GM23338 (cell line): ENCODE data around the gene COL8A1. TPM values are rescaled to one million over a fixed set of nuclear protein-coding genes. Genes with fewer than 3 reads are reported as not detected.
"Not testable (repeated sequence)": the region's sequence is repeated elsewhere in the genome, so short reads cannot be mapped to it uniquely, and the experiment has no call there.

ENCODE experiments used
- ATAC-seq: fragments of 200-7000 bp; cut with Tn5 transposase; 3 replicates; pipeline ENCODE4 v1.9.1; 2020
- DNase-seq: peaks from one replicate; pipeline ENCODE4 v3.0.0-alpha.2; 2015; ENCODE audit warnings: low spot score
- H2AFZ ChIP-seq: fragments of 200-600 bp; sonication (generic); 2 replicates; pipeline ENCODE4 v1.8.0; 2016; ENCODE audit warnings: antibody characterized with exemption, mild to moderate bottlenecking, moderate library complexity
- H3F3A ChIP-seq: fragments of 200-600 bp; sonication (generic); replicated peaks from 2 replicates; pipeline ENCODE4 v1.8.0; 2017; ENCODE audit warnings: antibody characterized with exemption, mixed run types, low read depth
- H3K27ac ChIP-seq: fragments of 200-600 bp; sonication (generic); 2 replicates; pipeline ENCODE4 v1.6.1; 2016; ENCODE audit warnings: low read depth
- H3K27me3 ChIP-seq: fragments of 200-600 bp; sonication (generic); 2 replicates; pipeline ENCODE4 v1.8.0; 2016; ENCODE audit warnings: mild to moderate bottlenecking, mixed run types, moderate library complexity; ENCODE audit not compliant: insufficient read depth
- H3K36me3 ChIP-seq: fragments of 200-600 bp; sonication (generic); 2 replicates; pipeline ENCODE4 v1.8.0; 2016; ENCODE audit warnings: mild to moderate bottlenecking; ENCODE audit not compliant: insufficient read depth
- H3K4me1 ChIP-seq: fragments of 200-600 bp; sonication (generic); 2 replicates; pipeline ENCODE4 v1.8.0; 2016; ENCODE audit warnings: mild to moderate bottlenecking, moderate library complexity; ENCODE audit not compliant: insufficient read depth
- H3K4me2 ChIP-seq: fragments of 200-600 bp; sonication (generic); 2 replicates; pipeline ENCODE4 v1.7.1; 2017; ENCODE audit warnings: mixed run types
- H3K4me3 ChIP-seq: fragments of 200-600 bp; sonication (generic); 2 replicates; pipeline ENCODE4 v1.6.1; 2016; ENCODE audit warnings: mixed run types
- H3K79me2 ChIP-seq: fragments of 200-600 bp; sonication (generic); replicated peaks from 2 replicates; pipeline ENCODE4 v1.8.0; 2017; ENCODE audit warnings: mild to moderate bottlenecking; ENCODE audit not compliant: insufficient read depth
- H3K9me2 ChIP-seq: fragments of 200-600 bp; sonication (generic); 2 replicates; pipeline ENCODE4 v1.8.0; 2017; ENCODE audit not compliant: insufficient read depth
- H4K20me1 ChIP-seq: fragments of 200-600 bp; sonication (generic); replicated peaks from 2 replicates; pipeline ENCODE4 v1.8.0; 2017; ENCODE audit warnings: mild to moderate bottlenecking; ENCODE audit not compliant: insufficient read depth
- H3K27ac Mint-ChIP-seq: 2 replicates; pipeline ENCODE4 v1.8.0; 2020; ENCODE audit warnings: inconsistent platforms, mild to moderate bottlenecking, moderate library complexity, mixed read lengths
- H3K27me3 Mint-ChIP-seq: 3 replicates; pipeline ENCODE4 v1.8.0; 2022; ENCODE audit warnings: low read depth, mild to moderate bottlenecking, moderate library complexity, mixed read lengths, inconsistent platforms; ENCODE audit not compliant: insufficient read depth, poor library complexity
- H3K36me3 Mint-ChIP-seq: 3 replicates; pipeline ENCODE4 v1.8.0; 2021; ENCODE audit warnings: low read depth, mild to moderate bottlenecking, inconsistent platforms, moderate library complexity, mixed read lengths
- H3K4me1 Mint-ChIP-seq: 3 replicates; pipeline ENCODE4 v1.8.0; 2020; ENCODE audit warnings: mild to moderate bottlenecking, inconsistent platforms, mixed read lengths
- H3K4me3 Mint-ChIP-seq: 3 replicates; pipeline ENCODE4 v1.8.0; 2021; ENCODE audit warnings: moderate library complexity, mild to moderate bottlenecking, inconsistent platforms, mixed read lengths
- H3K9me3 Mint-ChIP-seq: 3 replicates; pipeline ENCODE4 v1.8.0; 2020; ENCODE audit warnings: moderate library complexity, mild to moderate bottlenecking, inconsistent platforms, mixed read lengths
- EZH2 ChIP-seq: fragments of 200-600 bp; sonication (generic); IDR thresholded peaks from one replicate; pipeline ENCODE4 v1.8.0; 2017; ENCODE audit warnings: antibody characterized with exemption, mild to moderate bottlenecking, low read depth; ENCODE audit not compliant: unreplicated experiment
- polyA plus RNA-seq: library from polyadenylated mRNA; unstranded; fragments of >200 nt; fragmentation: Nextera tagmentation; extraction: Ambion mirVana; gene quantifications from 2 replicates; pipeline ENCODE4 v1.2.1, GENCODE V29; 2016
- total RNA-seq: library from RNA; depleted of rRNA; stranded (reverse); fragments of >200 nt; shearing (Covaris generic); gene quantifications from 2 replicates; pipeline ENCODE4 v1.2.3, GENCODE V29; 2014
- TF ChIP-seq, protein P1 (sequence below), 2 experiments: fragments of 200-600 bp in 1 of 2; sonication (generic) in 1 of 2; conservative IDR thresholded peaks; 2 replicates each; pipeline versions ENCODE4 v1.5.1 to v1.6.1; 2016 to 2017; ENCODE audit warnings: antibody characterized with exemption in 2 of 2, low read depth in 2 of 2, mild to moderate bottlenecking in 2 of 2, moderate library complexity in 1 of 2
- TF ChIP-seq, protein P2 (sequence below): fragments of 250-450 bp; sonication (Bioruptor Pico); IDR thresholded peaks from 2 replicates; pipeline ENCODE4 v1.5.0; 2020; ENCODE audit warnings: mild to moderate bottlenecking, moderate library complexity

COL8A1 gene
- total and polyA plus RNA-seq, 2 experiments from 2014 or later = 0.26 to 0.97 TPM

DNA sequence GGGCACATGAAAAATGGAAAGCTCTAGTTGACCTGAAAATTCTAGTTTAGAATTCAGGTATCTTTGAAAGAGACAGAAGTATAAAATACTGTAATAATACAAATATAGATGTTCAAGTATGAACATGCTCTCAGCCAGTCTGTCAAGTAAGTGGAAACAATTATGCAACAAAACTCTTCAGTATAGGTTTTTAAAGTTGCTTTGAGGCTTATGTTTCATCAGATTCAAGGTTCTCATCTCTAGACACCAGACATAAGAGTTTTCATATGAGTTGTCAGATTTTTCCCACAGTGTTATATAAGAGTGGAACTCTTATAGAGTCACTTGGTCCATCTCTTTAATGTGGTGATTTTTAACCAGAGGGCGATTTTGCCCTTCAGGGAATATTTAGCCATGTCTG, 201.2 kb downstream of the COL8A1 start (continued):
- TF ChIP-seq, protein P1, sequence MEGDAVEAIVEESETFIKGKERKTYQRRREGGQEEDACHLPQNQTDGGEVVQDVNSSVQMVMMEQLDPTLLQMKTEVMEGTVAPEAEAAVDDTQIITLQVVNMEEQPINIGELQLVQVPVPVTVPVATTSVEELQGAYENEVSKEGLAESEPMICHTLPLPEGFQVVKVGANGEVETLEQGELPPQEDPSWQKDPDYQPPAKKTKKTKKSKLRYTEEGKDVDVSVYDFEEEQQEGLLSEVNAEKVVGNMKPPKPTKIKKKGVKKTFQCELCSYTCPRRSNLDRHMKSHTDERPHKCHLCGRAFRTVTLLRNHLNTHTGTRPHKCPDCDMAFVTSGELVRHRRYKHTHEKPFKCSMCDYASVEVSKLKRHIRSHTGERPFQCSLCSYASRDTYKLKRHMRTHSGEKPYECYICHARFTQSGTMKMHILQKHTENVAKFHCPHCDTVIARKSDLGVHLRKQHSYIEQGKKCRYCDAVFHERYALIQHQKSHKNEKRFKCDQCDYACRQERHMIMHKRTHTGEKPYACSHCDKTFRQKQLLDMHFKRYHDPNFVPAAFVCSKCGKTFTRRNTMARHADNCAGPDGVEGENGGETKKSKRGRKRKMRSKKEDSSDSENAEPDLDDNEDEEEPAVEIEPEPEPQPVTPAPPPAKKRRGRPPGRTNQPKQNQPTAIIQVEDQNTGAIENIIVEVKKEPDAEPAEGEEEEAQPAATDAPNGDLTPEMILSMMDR (conservative IDR thresholded peaks at IDR 0.05; ENCODE audit: low read depth in 2 of 2) = no peak
- no peak for TF ChIP-seq EZH2
- TF ChIP-seq, protein P2, sequence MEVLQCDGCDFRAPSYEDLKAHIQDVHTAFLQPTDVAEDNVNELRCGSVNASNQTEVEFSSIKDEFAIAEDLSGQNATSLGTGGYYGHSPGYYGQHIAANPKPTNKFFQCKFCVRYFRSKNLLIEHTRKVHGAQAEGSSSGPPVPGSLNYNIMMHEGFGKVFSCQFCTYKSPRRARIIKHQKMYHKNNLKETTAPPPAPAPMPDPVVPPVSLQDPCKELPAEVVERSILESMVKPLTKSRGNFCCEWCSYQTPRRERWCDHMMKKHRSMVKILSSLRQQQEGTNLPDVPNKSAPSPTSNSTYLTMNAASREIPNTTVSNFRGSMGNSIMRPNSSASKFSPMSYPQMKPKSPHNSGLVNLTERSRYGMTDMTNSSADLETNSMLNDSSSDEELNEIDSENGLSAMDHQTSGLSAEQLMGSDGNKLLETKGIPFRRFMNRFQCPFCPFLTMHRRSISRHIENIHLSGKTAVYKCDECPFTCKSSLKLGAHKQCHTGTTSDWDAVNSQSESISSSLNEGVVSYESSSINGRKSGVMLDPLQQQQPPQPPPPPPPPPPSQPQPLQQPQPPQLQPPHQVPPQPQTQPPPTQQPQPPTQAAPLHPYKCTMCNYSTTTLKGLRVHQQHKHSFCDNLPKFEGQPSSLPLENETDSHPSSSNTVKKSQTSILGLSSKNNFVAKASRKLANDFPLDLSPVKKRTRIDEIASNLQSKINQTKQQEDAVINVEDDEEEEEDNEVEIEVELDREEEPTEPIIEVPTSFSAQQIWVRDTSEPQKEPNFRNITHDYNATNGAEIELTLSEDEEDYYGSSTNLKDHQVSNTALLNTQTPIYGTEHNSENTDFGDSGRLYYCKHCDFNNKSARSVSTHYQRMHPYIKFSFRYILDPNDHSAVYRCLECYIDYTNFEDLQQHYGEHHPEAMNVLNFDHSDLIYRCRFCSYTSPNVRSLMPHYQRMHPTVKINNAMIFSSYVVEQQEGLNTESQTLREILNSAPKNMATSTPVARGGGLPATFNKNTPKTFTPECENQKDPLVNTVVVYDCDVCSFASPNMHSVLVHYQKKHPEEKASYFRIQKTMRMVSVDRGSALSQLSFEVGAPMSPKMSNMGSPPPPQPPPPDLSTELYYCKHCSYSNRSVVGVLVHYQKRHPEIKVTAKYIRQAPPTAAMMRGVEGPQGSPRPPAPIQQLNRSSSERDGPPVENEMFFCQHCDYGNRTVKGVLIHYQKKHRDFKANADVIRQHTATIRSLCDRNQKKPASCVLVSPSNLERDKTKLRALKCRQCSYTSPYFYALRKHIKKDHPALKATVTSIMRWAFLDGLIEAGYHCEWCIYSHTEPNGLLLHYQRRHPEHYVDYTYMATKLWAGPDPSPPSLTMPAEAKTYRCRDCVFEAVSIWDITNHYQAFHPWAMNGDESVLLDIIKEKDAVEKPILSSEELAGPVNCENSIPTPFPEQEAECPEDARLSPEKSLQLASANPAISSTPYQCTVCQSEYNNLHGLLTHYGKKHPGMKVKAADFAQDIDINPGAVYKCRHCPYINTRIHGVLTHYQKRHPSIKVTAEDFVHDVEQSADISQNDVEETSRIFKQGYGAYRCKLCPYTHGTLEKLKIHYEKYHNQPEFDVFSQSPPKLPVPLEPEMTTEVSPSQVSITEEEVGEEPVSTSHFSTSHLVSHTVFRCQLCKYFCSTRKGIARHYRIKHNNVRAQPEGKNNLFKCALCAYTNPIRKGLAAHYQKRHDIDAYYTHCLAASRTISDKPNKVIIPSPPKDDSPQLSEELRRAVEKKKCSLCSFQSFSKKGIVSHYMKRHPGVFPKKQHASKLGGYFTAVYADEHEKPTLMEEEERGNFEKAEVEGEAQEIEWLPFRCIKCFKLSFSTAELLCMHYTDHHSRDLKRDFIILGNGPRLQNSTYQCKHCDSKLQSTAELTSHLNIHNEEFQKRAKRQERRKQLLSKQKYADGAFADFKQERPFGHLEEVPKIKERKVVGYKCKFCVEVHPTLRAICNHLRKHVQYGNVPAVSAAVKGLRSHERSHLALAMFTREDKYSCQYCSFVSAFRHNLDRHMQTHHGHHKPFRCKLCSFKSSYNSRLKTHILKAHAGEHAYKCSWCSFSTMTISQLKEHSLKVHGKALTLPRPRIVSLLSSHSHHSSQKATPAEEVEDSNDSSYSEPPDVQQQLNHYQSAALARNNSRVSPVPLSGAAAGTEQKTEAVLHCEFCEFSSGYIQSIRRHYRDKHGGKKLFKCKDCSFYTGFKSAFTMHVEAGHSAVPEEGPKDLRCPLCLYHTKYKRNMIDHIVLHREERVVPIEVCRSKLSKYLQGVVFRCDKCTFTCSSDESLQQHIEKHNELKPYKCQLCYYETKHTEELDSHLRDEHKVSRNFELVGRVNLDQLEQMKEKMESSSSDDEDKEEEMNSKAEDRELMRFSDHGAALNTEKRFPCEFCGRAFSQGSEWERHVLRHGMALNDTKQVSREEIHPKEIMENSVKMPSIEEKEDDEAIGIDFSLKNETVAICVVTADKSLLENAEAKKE (CRISPR knock-in tag) = no peak

DNA sequence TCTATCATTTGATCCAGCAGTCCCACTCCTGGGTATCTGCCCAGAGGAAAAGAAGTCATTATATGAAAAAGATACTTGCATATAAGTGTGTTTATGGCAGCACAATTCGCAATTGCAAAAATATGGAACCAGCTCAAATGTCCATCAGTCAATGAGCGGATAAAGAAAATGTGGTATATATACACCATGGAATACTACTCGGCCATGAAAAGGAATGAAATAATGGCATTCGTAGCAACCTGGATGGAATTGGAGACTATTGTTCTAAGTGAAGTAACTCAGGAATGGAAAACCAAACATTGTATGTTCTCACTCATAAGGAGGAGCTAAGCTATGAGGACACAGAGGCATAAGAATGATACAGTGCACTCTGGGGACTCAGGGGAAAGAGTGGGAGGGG, 203.6 kb downstream of the COL8A1 start:
- not testable (repeated sequence) for H3K27me3 ChIP-seq, DNase-seq, H3K4me3 Mint-ChIP-seq, H3K36me3 Mint-ChIP-seq, H3K9me3 Mint-ChIP-seq, H3K27me3 Mint-ChIP-seq, H3F3A ChIP-seq, H3K36me3 ChIP-seq, ATAC-seq, H3K4me1 ChIP-seq, H3K27ac Mint-ChIP-seq, H4K20me1 ChIP-seq, H3K4me2 ChIP-seq, H3K4me3 ChIP-seq, H3K9me2 ChIP-seq, H2AFZ ChIP-seq, H3K27ac ChIP-seq
- H3K4me1 Mint-ChIP-seq = peaks cover 34% of the 10 kb centered on the region
- peaks cover 52% of the 10 kb centered on the region for H3K79me2 ChIP-seq
